ENCODE measurements around the gene AFAP1L2. TPM values are rescaled to one million over a fixed set of nuclear protein-coding genes. Genes with fewer than 3 reads are reported as not detected.
A peak's percentile ranks its signal among the peaks of the same experiment; 100 is the strongest.

Gene AFAP1L2
- total RNA-seq, 1 experiment from 2014 or later = 170 TPM

DNA sequence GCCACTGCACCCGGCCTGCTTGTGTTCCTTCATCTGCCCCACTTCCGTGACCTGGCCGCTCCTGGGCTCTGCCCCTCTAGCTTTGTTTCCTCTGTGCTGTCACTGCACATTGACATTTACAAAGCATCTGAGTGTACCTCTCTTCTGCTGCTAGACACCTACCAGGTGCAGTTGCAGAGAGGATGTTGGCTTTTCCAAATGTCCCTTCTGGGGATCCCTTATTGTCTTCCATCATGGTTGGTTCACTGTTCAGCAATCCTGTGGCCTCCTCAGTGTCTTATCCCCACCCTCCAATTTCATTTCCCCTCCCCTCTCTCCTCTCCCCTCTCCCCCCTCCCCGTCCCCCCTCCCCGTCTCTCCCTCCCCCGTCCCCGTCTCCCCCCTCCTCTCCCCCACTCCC is 151.4 kb downstream of the AFAP1L2 start:
- Histone ChIP-seq H3K27ac (ENCODE audit: low read length) (no peak overlapping the region), H3K4me3 (ENCODE audit: low read depth in 2 of 2, low read length in 2 of 2) (no peak overlapping the region), H3K4me1 (ENCODE audit: control insufficient read depth, insufficient read depth, low read length) (no peaks in the 10 kb centered on the region), H3K9me3 (ENCODE audit: control insufficient read depth, insufficient read depth, low read depth, low read length) (no peaks in the 10 kb centered on the region), H3K27me3 (ENCODE audit: control insufficient read depth, insufficient read depth, low read length) (no peaks in the 10 kb centered on the region), H3K36me3 (ENCODE audit: control insufficient read depth, insufficient read depth, low read length) (no peaks in the 10 kb centered on the region)
- DNase-seq (ENCODE audit: low read depth, low spot score) (no peak), ATAC-seq (0 out of 2 replicates have a peak, but pooled peaks have one; percentile 19)
- ChIA-PET POLR2A (no interaction called here), CTCF (no interaction called here)
- TF ChIP-seq CTCF (IDR thresholded peaks at IDR 0.05) (no peak), SIN3A (IDR thresholded peaks at IDR 0.05; ENCODE audit: borderline replicate concordance, insufficient read depth, low read depth, low read length) (no peak), POLR2AphosphoS5 (IDR thresholded peaks at IDR 0.05; ENCODE audit: low read depth, low read length) (no peak), REST (IDR thresholded peaks at IDR 0.05; ENCODE audit: insufficient read depth in 1 of 2, low read depth in 2 of 2, low read length in 1 of 2) (no peak), TCF7L2 (IDR thresholded peaks at IDR 0.05; ENCODE audit: low read depth, low read length) (no peak)
- in situ Hi-C loops (cut with HindIII; ENCODE audit: low pct_unique_long_range_greater_than_20kb, low sequenced_read_pairs) (no loop called here), intact Hi-C loops (cut with micrococcal nuclease; ENCODE audit: unreplicated experiment) (no loop called here)
- no TSS peak for BruUV-seq (replicated peaks)

DNA sequence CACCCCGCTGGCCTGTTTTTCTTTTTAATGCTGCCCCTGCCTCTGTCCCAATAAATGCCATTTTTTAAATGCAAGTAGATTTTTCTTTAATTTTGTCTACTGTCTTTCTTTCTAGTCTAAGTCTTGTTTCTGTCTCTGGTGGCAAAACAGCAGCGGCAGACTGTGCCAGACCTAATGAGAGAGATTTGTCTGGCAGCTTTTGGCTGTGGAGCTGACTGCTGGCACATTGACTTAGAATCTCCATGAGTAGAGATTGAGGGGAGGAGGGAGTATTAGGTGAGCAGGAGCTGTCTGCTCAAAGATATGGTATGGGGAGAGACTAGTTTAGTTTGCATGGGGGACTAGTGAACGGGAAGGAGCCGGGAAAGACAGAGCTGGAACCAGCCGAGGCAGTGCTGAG is 152.2 kb downstream of the AFAP1L2 start:
- ChIA-PET CTCF (no interaction called here), POLR2A (no interaction called here)
- intact Hi-C loops (cut with micrococcal nuclease; ENCODE audit: unreplicated experiment) = no loop called here
- in situ Hi-C loops (cut with HindIII; ENCODE audit: low pct_unique_long_range_greater_than_20kb, low sequenced_read_pairs) = no loop called here
- no peak overlapping the region for H3K4me3 ChIP-seq (ENCODE audit: low read depth in 2 of 2, low read length in 2 of 2)
- no peaks in the 10 kb centered on the region for H3K9me3 ChIP-seq (ENCODE audit: control insufficient read depth, insufficient read depth, low read depth, low read length)
- no peaks in the 10 kb centered on the region for H3K4me1 ChIP-seq (ENCODE audit: control insufficient read depth, insufficient read depth, low read length)
- BruUV-seq (replicated peaks) = no TSS peak
- DNase-seq (ENCODE audit: low read depth, low spot score) (no peak), ATAC-seq (peak; percentile 49; the same call in 1 of the 2 replicates)
- no peaks in the 10 kb centered on the region for H3K36me3 ChIP-seq (ENCODE audit: control insufficient read depth, insufficient read depth, low read length)
- H3K27ac ChIP-seq (ENCODE audit: low read length) = no peak overlapping the region
- TF ChIP-seq POLR2AphosphoS5 (IDR thresholded peaks at IDR 0.05; ENCODE audit: low read depth, low read length) (no peak), REST (IDR thresholded peaks at IDR 0.05; ENCODE audit: insufficient read depth in 1 of 2, low read depth in 2 of 2, low read length in 1 of 2) (no peak), SIN3A (IDR thresholded peaks at IDR 0.05; ENCODE audit: borderline replicate concordance, insufficient read depth, low read depth, low read length) (no peak), CTCF (IDR thresholded peaks at IDR 0.05) (no peak), TCF7L2 (IDR thresholded peaks at IDR 0.05; ENCODE audit: low read depth, low read length) (no peak)
- H3K27me3 ChIP-seq (ENCODE audit: control insufficient read depth, insufficient read depth, low read length) = no peaks in the 10 kb centered on the region

Data from Panc1 (cell line).